NCI-H2196 treated with DMSO at 0.1 percent for 48 hours (cell line): Measurements from ENCODE around the gene CARMIL3.
"Not testable (repeated sequence)": the region's sequence is repeated elsewhere in the genome, so short reads cannot be mapped to it uniquely, and the experiment has no call there.

Experiments
- DNase-seq: peaks from one replicate; lab custom pipeline; 2025; ENCODE audit not compliant: unreplicated experiment; lab: John Stamatoyannopoulos, UW

The CARMIL3 gene

DNA sequence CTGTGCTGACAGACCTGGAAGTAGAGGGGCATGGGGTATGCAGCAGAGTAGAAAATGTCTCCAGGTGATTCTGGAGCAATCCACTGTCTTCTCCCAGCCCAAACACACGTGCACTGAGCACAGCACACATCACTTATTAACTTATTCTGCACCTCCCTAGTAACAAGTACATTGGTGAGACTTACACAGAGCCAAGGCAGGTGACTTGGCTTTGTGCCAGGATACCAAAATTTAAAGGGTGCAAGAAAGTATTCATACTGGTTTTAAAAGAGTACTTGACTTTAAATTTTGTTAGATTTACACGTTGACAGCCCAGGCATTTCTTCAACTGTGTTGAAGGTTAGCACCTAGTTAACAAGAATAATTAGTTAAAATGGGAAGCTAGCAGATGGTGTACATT is 11.1 kb upstream of the CARMIL3 start:
- DNase-seq, result no peak

DNA sequence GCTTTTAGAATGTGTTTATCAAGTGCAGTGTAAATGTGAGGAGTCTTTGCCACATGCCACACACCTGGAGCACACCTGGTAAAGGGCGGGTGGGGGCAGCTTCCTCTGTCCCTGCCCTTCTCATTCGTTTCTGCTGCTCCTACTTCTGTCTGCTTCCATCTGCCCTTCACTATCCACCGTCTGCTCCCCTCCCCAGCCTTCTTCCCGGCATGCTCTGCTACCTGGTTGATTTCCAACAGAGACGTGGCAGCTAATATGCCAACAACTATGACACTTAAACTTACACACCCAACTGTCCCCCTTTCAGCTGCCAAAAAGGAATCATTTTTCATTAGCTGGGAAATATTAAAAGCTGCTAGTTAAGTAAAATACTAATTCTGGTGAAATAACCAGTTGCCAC is 9.1 kb upstream of the CARMIL3 start:
- no peak for DNase-seq

DNA sequence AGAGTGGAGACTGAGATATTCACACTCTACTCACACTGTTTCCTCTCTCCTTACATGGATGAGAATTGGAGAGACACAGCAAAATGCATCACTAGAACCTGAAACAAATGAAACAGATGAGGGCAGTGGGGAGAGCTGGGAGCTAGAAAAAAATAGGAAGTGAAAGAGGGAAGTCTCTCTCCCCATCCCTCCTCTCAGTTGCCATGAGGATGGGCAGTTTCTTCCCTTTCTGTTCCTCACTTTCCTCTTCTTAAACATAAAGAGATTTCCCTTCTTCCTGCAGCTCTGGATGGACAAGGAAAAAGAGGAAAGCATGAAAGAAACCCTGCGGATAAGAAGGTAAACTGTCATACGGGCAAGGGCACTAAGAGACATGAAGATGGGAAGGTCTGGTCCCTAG is 2.8 kb upstream of the CARMIL3 start:
- not testable (repeated sequence) for DNase-seq

DNA sequence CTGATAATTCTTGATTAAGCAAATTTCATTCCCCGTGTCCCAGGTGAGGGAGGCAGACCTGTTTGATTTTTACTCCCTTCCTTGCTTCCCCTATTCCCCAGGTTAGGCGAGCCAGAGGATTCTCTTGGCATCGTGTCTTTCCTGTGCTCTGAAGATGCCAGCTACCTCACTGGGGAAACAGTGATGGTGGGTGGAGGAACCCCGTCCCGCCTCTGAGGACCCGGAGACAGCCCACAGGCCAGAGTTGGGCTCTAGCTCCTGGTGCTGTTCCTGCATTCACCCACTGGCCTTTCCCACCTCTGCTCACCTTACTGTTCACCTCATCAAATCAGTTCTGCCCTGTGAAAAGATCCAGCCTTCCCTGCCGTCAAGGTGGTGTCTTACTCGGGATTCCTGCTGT is 1.1 kb upstream of the CARMIL3 start:
- not testable (repeated sequence) for DNase-seq

DNA sequence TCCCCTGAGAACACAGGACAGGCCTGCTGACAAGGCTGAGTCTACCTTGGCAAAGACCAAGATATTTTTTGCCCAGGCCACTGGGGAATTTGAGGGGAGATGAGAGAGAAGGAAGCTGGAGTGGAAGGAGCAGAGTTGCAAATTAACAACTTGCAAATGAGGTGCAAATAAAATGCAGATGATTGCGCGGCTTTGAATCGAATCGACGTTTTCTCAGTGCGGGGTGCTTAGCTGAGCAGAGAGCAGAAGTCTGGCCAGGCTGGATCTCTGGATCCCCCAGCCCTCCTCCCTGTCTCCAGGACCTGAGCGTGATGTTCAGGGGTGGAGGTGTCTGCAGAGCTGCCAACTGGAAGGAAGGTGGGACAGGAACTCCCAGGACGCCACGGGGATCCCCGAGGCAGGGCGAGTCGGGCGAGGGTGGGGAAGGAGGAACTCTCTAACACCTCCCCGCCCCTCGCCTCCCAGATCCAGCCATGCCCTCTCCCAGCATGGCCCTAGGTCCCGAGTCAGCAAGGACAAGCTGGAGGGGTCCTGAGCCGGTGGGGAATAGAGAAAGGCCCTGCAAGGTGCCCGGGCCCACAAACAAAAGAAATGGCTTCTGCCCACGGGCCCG is 527 bp upstream of the CARMIL3 start:
- DNase-seq, result no peak

DNA sequence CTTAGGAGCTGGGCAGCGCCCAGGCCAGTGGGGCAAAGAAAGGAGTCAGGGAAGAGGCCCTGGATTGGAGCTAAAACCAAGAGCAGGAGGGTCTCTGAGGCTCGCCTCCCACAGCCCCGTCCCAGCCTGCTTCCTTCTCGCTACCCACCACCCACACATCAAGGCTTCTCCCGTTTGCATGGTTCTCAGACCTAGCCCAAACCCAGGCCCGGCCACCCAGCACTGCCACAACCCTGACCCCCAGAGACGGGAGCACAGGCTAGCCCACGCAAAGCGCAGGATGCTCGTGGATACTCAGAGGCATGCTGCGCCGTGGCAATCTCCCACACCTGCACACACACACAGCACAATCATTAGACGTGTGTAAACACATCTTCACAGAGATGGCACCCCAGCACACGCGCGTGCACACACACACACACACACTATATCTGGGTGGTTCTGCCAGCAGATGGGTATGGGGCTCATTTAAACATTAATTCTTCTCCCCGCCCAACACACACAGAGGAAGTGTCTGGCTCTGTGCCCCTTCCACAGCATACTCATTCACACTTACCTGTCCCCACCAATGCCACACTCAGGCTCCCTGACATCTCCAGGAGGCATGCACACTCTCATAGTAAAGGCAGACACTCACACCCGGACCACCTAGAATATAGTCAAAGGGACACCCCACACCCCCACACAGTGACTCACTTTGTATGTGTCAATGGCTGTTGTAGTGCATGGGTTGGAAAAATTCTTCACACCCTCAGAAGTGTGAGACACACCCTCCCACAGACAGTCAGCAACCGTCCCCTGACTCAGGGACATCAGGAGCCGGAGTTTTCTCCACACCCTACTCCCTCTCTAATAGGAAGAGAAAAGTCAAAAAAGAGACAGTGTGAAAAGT is 1.1 kb downstream of the CARMIL3 start:
- DNase-seq, result no peak

DNA sequence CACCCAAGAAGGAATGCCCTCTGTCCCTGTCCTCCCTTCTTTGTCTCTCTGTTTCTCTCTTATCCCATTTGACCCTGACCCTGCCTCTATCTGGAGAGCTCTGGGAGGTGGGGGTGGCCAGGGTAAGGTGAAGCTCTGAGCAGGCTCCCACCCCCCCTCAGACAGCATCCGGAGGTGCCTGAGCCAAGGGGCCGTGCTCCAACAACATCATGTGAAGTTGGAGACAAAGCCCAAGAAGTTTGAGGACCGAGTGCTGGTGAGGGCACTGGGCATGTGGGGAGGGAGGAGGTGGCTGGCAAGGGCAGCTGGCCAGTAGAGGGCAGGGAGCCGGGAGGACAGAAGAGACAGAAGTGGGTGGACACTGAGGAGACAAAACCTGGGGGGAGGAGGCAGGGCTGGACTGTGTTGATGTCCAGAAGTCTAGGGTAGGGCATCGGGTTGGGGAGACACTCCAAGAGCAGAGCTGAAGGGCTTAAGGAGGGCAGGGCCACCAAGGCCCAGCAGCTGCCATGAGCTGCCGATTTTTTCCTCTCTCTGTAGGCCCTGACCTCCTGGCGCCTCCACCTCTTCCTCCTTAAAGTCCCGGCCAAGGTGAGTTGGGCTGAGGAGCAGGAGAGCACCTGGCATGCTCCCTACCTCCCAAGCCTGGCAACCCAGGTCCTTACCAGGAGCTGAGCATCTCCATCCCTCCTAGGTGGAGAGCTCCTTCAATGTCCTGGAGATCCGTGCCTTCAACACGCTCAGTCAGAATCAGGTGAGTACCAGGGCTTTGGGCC is 1.9 kb downstream of the CARMIL3 start:
- no peak for DNase-seq

DNA sequence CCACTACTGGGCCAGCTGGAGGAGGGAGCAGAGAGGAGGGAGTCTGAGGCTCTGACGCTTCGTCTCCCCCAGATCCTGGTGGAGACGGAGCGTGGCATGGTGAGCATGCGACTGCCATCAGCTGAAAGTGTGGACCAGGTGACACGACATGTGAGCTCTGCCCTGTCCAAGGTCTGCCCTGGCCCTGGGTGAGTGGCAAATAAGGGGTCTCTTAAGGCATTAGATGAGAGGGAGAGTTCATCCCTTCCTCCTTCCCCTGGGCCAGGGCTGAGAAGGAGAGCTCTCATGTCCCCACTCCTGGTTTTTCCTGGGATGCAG is 2.5 kb downstream of the CARMIL3 start:
- no peak for DNase-seq

DNA sequence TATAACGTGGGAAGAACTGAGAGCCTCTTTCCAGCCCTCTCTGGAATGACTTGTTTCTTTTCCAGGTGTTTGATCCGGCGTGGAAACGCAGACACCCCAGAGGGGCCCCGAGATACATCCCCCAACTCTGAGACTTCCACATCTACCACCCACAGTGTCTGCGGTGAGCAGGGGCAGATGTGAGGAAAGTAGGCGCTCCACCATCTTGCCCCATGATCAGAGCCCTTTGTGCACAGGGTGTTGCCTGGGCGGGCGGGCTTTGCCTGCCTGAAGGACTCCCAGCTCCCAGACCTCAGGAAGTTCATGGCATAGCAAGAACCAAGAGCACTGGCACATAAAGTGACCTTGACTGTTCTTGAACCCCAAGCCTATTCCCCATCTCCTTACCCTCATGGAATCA is 2.8 kb downstream of the CARMIL3 start:
- DNase-seq, result no peak

DNA sequence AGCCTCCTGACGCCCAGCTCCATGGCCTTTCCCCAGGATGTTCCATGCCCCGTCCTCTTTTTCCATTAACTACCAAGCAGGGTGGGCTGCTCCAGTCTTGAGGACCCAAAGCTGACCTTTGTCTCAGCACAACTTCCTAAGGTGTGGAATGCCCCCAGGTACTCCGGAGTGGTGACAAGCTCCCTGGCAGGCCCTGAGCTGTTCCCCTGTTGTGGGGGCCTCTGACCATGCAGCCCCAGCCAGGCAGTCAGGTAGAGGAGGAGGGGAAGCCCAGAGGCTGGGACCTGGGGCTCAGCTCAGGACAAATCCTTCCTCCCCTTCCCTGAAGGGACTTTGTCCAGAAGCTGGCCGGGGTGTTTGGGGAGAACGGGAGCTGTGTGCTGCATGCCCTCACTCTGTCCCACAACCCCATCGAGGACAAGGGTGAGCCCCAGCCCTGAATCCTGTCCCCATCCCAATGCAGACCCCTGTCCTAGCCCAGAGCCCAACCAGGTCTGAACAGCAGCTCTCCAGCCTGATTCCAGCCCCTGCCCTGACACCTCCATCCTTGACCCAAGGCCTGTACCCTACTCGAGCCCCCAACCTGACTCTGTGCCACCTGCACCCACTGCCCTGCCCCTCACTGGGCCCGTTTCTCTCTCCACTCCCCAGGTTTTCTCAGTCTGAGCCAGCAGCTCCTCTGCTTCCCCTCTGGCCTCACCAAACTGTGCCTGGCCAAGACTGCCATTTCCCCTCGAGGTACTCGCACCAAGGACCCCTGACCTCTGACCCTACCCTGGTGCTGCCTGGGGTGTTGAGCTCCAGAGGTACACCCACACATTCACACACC is 4.4 kb downstream of the CARMIL3 start:
- DNase-seq, result no peak

DNA sequence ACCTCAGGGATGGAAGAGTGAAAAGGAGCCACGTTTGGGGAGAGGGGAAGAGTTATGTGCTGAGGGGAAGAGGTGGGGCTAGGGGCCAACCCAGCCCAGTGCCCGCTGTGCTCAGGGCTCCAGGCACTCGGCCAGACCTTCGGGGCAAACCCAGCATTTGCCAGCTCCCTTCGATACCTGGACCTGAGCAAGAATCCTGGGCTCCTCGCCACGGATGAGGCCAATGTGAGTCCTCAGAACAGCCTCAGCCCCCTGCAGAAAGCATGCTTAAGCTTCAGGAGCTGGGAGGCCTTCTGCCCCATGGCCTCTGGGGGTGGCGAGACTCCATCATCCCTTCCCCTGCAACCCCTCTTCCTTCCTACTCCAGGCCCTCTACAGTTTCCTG is 5.0 kb downstream of the CARMIL3 start:
- DNase-seq, result no peak

DNA sequence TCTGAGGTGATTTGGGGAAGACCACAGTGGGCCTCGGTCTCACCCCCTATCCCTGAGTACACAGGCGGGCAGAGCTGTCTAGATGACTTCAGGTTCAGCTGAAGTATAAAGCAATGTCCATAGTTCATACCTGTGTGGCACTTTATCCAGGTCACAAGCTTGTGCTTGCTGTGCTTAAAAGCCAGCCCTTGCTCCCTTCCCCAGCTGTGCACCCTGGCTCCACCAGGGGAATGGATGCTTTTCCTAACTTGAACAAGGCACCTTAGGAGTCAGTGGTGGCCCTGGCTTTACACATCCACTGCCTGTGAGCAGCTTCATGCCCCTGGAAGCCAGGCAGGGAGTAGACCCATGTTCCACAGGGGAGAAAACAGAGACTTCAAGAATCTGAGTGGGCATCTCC is 5.5 kb downstream of the CARMIL3 start:
- DNase-seq, result no peak

DNA sequence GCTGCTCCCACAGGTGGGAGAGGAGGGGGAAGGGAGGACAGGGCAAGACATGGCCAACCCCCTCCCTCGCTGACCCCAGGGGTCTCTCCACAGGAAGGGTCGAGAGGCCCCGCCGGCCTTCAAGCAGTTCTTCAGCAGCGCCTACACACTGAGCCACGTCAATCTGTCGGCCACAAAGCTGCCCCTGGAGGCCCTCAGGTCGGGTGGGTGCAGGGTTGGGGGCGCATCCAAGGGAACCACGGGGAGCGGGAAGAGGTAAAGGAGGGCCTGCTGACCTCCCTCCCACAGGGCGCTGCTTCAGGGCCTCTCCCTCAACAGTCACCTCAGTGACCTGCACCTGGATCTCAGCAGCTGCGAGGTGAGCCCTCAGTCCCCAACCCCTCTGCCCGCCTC is 6.1 kb downstream of the CARMIL3 start:
- DNase-seq, result no peak

DNA sequence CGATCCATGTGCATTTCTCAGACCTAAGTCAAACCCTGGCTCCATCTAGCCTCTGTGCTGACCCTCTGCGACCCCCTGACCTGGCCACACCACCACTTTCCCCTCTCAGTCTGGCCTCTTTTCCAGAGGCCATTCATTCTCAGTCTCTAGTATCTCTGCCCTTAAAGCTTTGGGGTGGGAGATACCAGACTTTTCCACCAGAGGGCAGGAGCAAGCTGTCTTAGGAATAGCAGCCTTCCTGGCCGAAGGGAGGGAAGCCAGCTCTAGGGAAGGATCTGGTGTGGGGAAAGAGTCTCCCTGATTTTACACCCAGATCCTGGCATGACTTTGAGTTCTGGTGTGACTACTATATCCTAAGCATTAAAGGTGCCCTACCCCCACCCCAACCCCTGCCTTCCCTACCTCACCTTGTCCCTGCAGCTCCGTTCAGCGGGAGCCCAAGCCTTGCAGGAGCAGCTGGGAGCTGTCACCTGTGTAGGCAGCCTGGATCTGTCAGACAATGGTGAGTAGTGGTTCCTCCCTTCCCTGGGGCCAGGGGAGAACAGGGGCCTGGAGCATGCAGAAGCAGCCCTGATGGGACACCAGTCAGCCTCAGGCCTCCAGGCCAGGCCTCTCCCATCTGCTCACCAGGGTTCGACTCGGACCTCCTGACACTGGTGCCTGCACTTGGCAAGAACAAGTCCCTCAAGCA is 6.6 kb downstream of the CARMIL3 start:
- DNase-seq, result peak; percentile 45

DNA sequence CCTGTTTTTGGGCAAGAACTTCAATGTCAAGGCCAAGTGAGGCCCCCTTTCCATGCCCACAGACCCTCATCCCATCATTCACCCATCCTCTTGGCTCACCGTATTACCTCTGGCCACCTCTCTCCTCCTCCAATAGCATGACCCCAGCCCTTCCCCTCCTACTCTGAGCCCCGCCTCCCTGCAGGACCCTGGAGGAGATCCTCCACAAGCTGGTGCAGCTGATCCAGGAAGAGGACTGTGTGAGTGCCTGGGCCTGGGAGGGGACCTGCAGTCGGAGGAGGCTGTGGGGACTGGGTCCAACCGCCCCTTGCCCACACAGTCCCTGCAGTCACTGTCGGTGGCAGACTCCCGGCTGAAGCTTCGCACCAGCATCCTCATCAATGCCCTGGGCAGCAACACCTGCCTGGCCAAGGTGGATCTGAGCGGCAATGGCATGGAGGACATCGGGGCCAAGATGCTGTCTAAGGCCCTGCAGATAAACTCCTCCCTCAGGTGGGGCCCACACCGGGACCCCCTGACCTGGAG is 7.2 kb downstream of the CARMIL3 start:
- no peak for DNase-seq

DNA sequence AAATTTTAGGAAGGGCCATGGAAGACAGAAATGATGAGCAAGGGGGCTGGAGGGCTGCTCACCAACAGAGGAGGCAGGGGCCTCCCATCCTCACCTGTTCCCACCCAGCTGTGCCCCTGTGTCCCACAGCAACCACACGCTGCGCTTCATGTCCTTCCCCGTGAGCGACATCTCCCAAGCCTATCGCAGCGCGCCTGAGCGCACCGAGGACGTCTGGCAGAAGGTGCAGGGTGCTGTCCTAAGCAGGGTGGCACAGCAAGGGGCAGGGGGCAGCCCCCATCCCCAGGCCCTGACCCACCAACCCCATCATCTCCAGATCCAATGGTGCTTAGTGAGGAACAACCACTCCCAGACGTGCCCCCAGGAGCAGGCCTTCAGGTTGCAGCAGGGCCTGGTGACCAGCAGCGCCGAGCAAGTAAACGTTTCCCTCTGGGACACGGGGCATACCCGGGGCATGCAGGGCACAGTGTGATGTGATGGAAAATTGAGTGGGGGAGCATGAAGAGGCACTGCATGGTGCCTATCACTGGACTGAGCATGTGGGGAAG is 8.1 kb downstream of the CARMIL3 start:
- DNase-seq, result no peak

DNA sequence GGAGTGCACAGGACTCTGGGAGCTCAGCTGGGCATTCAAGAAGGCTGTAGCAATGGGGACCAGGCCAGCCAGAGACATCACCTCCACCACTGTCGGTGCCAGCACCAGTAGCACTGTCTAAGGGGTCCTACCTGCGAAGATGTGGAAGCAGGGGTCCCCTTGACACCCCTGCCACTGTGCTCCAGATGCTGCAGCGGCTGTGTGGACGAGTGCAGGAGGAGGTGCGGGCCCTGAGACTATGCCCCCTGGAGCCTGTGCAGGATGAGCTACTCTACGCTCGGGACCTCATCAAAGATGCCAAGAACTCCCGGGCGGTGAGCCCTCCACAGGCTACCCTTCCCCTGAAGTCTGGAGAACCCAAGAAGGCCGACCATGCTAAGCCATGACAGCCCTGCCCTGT is 8.6 kb downstream of the CARMIL3 start:
- no peak for DNase-seq

DNA sequence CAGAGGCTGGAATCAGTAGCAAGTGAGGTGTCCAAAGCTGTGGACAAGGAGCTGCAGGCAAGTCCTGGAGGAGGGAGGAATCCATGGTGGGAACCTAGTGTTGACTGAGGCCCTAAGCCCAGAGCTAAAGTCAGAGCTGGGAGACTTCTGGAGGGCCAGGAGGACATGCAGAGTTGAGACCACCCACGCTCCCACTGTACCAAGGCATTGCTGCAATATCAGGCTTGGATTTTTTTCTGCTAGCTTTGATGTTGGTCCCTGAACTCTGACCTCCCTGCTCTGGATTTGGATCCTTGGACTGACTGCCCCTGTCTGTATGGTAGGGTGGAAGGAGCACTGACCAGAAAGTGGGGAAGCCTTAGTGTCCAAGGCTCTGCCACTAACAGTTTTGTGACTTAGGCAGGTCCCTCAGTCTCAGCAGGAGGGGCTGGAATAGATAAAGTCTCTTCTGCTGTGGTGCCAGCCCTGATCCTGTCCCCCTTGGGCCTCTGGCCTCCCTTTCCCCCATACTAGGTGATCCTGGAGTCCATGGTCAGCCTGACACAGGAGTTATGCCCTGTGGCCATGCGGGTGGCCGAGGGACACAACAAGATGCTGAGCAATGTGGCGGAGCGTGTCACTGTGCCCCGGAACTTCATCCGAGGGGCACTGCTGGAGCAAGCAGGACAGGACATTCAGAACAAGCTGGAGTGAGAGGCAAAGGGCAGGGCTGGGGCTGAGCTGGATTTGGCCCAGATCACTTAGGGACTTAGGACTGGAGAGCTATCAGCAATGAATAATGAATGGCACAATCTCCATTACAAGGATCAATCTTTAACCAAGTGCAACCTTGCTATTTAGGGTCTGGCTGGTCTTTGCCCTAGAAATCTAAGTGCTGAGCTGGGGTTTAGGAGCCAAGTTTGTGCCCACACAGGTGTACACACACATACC is 9.4 kb downstream of the CARMIL3 start:
- no peak for DNase-seq
